HepG2 (cell line): ENCODE results near the gene CISD1. TPM values are rescaled to one million over a fixed set of nuclear protein-coding genes. Genes with fewer than 3 reads are reported as not detected.

Experiments
- ATAC-seq: fragments of 200-7000 bp; cut with Tn5 transposase; 3 replicates; pipeline ENCODE4 v1.9.1; 2020; ENCODE audit warnings: mild to moderate bottlenecking, moderate library complexity
- BruUV-seq: library from RNA; stranded (reverse); fragments of 400-500 nt; replicated peaks from 2 replicates; lab custom pipeline; 2021; lab: Mats Ljungman, UMichigan
- CTCF ChIA-PET: fragments of 300-600 bp; formaldehyde crosslinking; extraction: SDS; loops from one replicate; lab custom pipeline; 2021; ENCODE audit warnings: low total read pairs, inconsistent platforms, low intra/inter-chr PET ratio; lab: Yijun Ruan, JAX
- POLR2A ChIA-PET: fragments of 350-600 bp; sonication (Branson Sonifier 250); formaldehyde crosslinking; loops from one replicate; lab custom pipeline; 2020; ENCODE audit warnings: antibody characterized with exemption, inconsistent platforms; lab: Yijun Ruan, JAX
- DNase-seq: peaks from one replicate; pipeline ENCODE4 v3.0.0-alpha.2; 2015; ENCODE audit warnings: low spot score
- FAIRE-seq: peaks from 3 replicates; lab custom pipeline; 2011; peaks lifted over from hg19 to GRCh38; lab: Jason Lieb, UNC
- H2AFZ ChIP-seq: one replicate; pipeline ENCODE4 v1.6.1; 2011; ENCODE audit warnings: low read length, inconsistent platforms
- H3K27ac ChIP-seq: fragments of 300-600 bp; 3 replicates; pipeline ENCODE4 v1.8.0; 2011; ENCODE audit warnings: mixed run types, mild to moderate bottlenecking, mixed read lengths, low read length, inconsistent platforms; ENCODE audit not compliant: insufficient read depth; ENCODE audit errors: extremely low read length
- H3K27me3 ChIP-seq, 2 experiments: fragments of 200-600 bp in 1 of 2; 2 replicates in 1 of 2; 3 replicates in 1 of 2; pipeline versions ENCODE4 v1.6.0 to v1.8.0; 2011; ENCODE audit warnings: low read length in 2 of 2, mild to moderate bottlenecking in 2 of 2, moderate library complexity in 2 of 2, inconsistent platforms in 1 of 2; ENCODE audit not compliant: insufficient read depth in 2 of 2, control insufficient read depth in 1 of 2
- H3K36me3 ChIP-seq, 2 experiments: fragments of 200-600 bp in 1 of 2; replicated peaks in 1 of 2; 2 replicates in 1 of 2; 3 replicates in 1 of 2; pipeline versions ENCODE4 v1.5.1 to v1.8.0; 2011; ENCODE audit warnings: low read length in 2 of 2, inconsistent platforms in 1 of 2; ENCODE audit not compliant: insufficient read depth in 2 of 2, control insufficient read depth in 1 of 2
- H3K4me1 ChIP-seq: 2 replicates; pipeline ENCODE4 v1.5.1; 2012; ENCODE audit warnings: low read length, inconsistent platforms; ENCODE audit not compliant: insufficient read depth
- H3K4me2 ChIP-seq: 2 replicates; pipeline ENCODE4 v1.6.0; 2011; ENCODE audit warnings: low read depth, low read length, inconsistent platforms
- H3K4me3 ChIP-seq, 3 experiments: fragments of 200-600 bp in 1 of 3; sonication (generic), shearing (Covaris generic) in 1 of 3; replicated peaks in 1 of 3; 2 replicates each; pipeline ENCODE4 v1.5.1; 2011 to 2016; ENCODE audit warnings: low read length in 3 of 3, inconsistent platforms in 2 of 3, low read depth in 2 of 3, mild to moderate bottlenecking in 2 of 3, control low read depth in 1 of 3, mixed read lengths in 1 of 3; ENCODE audit not compliant: insufficient read depth in 1 of 3
- H3K79me2 ChIP-seq: one replicate; pipeline ENCODE4 v1.6.1; 2011; ENCODE audit warnings: low read length, inconsistent platforms; ENCODE audit not compliant: insufficient read depth
- H3K9ac ChIP-seq: 2 replicates; pipeline ENCODE4 v1.6.0; 2011; ENCODE audit warnings: mild to moderate bottlenecking, low read depth, low read length, inconsistent platforms; ENCODE audit not compliant: insufficient read depth
- H3K9me3 ChIP-seq: 2 replicates; pipeline ENCODE4 v1.5.1; 2012; ENCODE audit warnings: mild to moderate bottlenecking, low read length
- H4K20me1 ChIP-seq: 2 replicates; pipeline ENCODE4 v1.6.0; 2011; ENCODE audit warnings: inconsistent platforms, mild to moderate bottlenecking, low read length, moderate library complexity; ENCODE audit not compliant: insufficient read depth
- ELF4 ChIP-seq: sonication (generic); formaldehyde crosslinking; IDR thresholded peaks from 2 replicates; pipeline ENCODE4 v1.5.0; 2020; ENCODE audit warnings: missing genetic modification reagents, mild to moderate bottlenecking, moderate library complexity, borderline replicate concordance
- FOXK1 ChIP-seq: sonication (generic); formaldehyde crosslinking; IDR thresholded peaks from 2 replicates; pipeline ENCODE4 v1.4.0; 2020; ENCODE audit warnings: low read depth, missing genetic modification reagents, borderline replicate concordance
- HMGA1 ChIP-seq: sonication (generic); formaldehyde crosslinking; conservative IDR thresholded peaks from 2 replicates; pipeline ENCODE4 v1.4.0; 2020; ENCODE audit warnings: missing genetic modification reagents
- HNRNPH1 ChIP-seq: fragments of 200-400 bp; formaldehyde crosslinking; optimal IDR thresholded peaks from 2 replicates; pipeline ENCODE3; 2017; ENCODE audit warnings: mild to moderate bottlenecking, low read depth, low read length
- KAT8 ChIP-seq: IDR thresholded peaks from 2 replicates; pipeline ENCODE4 v1.6.1; 2016; ENCODE audit warnings: missing genetic modification reagents, missing compliant biosample characterization
- KLF11 ChIP-seq: IDR thresholded peaks from 2 replicates; pipeline ENCODE4 v1.6.1; 2016; ENCODE audit warnings: missing compliant biosample characterization
- NR2C2 ChIP-seq: sonication (generic); formaldehyde crosslinking; IDR thresholded peaks from 2 replicates; pipeline ENCODE4 v1.4.0; 2020; ENCODE audit warnings: missing genetic modification reagents, mild to moderate bottlenecking, moderate library complexity, borderline replicate concordance
- RAD51 ChIP-seq: fragments of 450-650 bp; IDR thresholded peaks from 2 replicates; pipeline ENCODE4 v1.6.1; 2016; ENCODE audit warnings: borderline replicate concordance
- SALL2 ChIP-seq: sonication (generic); formaldehyde crosslinking; IDR thresholded peaks from 2 replicates; pipeline ENCODE4 v1.8.1; 2023; ENCODE audit warnings: mild to moderate bottlenecking, missing genetic modification reagents, inconsistent platforms
- SOX13 ChIP-seq, 3 experiments: fragments of 450-650 bp in 1 of 3; sonication (generic) in 1 of 3; formaldehyde crosslinking in 1 of 3; IDR thresholded peaks in 2 of 3; conservative IDR thresholded peaks in 1 of 3; 2 replicates each; pipeline versions ENCODE4 v1.5.0 to v1.6.1; 2016 to 2020; ENCODE audit warnings: antibody characterized with exemption in 1 of 3, mild to moderate bottlenecking in 1 of 3, missing compliant biosample characterization in 1 of 3, missing genetic modification reagents in 1 of 3, moderate library complexity in 1 of 3
- SOX5 ChIP-seq: IDR thresholded peaks from 2 replicates; pipeline ENCODE4 v1.6.1; 2016; ENCODE audit warnings: borderline replicate concordance
- TEAD3 ChIP-seq: optimal IDR thresholded peaks from 2 replicates; pipeline ENCODE3; 2016; ENCODE audit warnings: borderline replicate concordance
- ZBTB7B ChIP-seq: sonication (generic); formaldehyde crosslinking; IDR thresholded peaks from 2 replicates; pipeline ENCODE4 v1.4.0; 2020; ENCODE audit warnings: missing genetic modification reagents
- ZFAT ChIP-seq: sonication (generic); formaldehyde crosslinking; conservative IDR thresholded peaks from 2 replicates; pipeline ENCODE4 v1.8.1; 2023; ENCODE audit warnings: missing genetic modification reagents, inconsistent platforms
- ZFP1 ChIP-seq: IDR thresholded peaks from 2 replicates; pipeline ENCODE4 v1.6.1; 2016
- ZNF230 ChIP-seq: sonication (generic); formaldehyde crosslinking; IDR thresholded peaks from 2 replicates; pipeline ENCODE4 v1.4.0; 2020; ENCODE audit warnings: mild to moderate bottlenecking, missing genetic modification reagents
- ZNF264 ChIP-seq: sonication (generic); formaldehyde crosslinking; IDR thresholded peaks from 2 replicates; pipeline ENCODE4 v1.4.0; 2020; ENCODE audit warnings: missing genetic modification reagents
- WGBS: methylation state at CpG from one replicate; pipeline ENCODE4 v1.1.6; 2017; ENCODE audit warnings: low lambda C conversion rate; 5-methylcytosine and 5-hydroxymethylcytosine counted together
- in situ Hi-C: cut with HindIII; loops from 2 replicates; pipeline ENCODE4 v1.10.0; 2017; ENCODE audit warnings: low pct_unique_long_range_greater_than_20kb; ENCODE audit not compliant: extremely low pct_ligation_motif_present
- intact Hi-C: fragments of 100-400 bp; cut with micrococcal nuclease; formaldehyde crosslinking; loops from one replicate; pipeline ENCODE4 v1.10.0; 2022; ENCODE audit not compliant: unreplicated experiment
- polyA plus RNA-seq, 8 experiments: library from polyadenylated mRNA; depleted of rRNA in 3 of 8; stranded (reverse) in 7 of 8; unstranded in 1 of 8; fragments of >200 nt; fragmentation: Illumina TruSeq in 4 of 8; extraction: Trizol in 4 of 8; gene quantifications; 2 replicates each; pipeline versions ENCODE4 v1.2.1 to v1.2.3, GENCODE V29; 2011 to 2016; ENCODE audit warnings: low read depth in 4 of 8, missing spikeins in 1 of 8, mixed read lengths in 1 of 8; ENCODE audit not compliant: insufficient read depth in 1 of 8
- total RNA-seq, 5 experiments: library from RNA; depleted of rRNA; stranded (reverse); fragments of >200 nt; fragmentation: Illumina TruSeq; extraction: Trizol; gene quantifications; 2 replicates each; pipeline ENCODE4 v1.2.3, GENCODE V29; 2016; ENCODE audit warnings: low read depth in 1 of 5
- TF ChIP-seq, protein P1 (sequence below): sonication (generic); formaldehyde crosslinking; IDR thresholded peaks from 2 replicates; pipeline ENCODE4 v1.5.1; 2020; ENCODE audit warnings: missing genetic modification reagents, mild to moderate bottlenecking, borderline replicate concordance
- TF ChIP-seq, protein P2 (sequence below): sonication (generic); formaldehyde crosslinking; IDR thresholded peaks from 2 replicates; pipeline ENCODE4 v1.4.0; 2020; ENCODE audit warnings: missing genetic modification reagents
- TF ChIP-seq, protein P3 (sequence below): sonication (generic); formaldehyde crosslinking; conservative IDR thresholded peaks from 2 replicates; pipeline ENCODE4 v1.4.0; 2020; ENCODE audit warnings: mild to moderate bottlenecking, missing genetic modification reagents, moderate library complexity

Gene CISD1
- total and polyA plus RNA-seq, 2 of the 13 experiments (the other 11 are each of a cell fraction or from before 2014, with no cell fraction given): 63.4 to 78.9 TPM

DNA sequence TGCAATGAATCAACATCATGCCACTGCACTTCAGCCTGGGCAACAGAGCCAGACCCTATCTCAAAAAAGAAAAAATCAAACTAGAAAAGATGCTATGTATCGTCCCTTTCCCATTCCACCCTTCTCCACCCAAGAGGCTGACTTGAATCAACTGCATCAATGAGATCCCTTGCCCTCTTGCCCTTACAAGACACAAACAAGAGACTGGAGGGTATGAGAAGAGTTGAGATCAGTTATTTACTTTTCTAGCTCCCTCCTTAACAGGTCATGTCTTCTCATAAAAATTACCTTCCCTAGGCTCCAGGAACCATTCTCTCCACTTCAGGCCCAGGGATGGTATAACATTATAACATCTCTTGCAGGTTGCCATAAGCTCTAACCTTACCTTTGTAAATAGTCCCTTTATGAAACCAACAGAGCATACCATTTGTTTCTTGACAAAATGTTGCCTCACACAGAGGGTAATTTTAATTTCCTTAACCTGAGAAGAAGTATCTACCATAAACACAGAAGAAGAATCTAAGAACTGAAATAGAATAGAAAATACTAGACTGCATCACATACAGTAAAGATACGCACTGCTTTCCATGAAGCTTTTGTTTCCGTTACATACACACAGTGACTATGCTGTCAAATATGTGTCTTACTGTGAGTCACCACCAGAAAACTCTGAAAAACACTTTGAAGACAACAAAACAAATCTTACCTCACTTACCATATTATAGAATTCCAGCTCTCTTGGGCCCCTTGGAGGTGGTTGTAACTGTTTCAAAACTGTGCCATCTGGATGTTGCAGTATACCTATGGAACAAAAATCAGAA lies 31.7 kb upstream of the CISD1 start:
- Histone ChIP-seq H2AFZ (no peak overlapping the region), H3K9ac (no peak overlapping the region), H4K20me1 (no peaks in the 10 kb centered on the region), H3K9me3 (no peaks in the 10 kb centered on the region), H3K36me3 (peaks cover 0 to 12% of the 10 kb centered on the region in 2 experiments; a peak in 1 of 5 replicates), H3K27ac (peak overlapping the region; percentile 5), H3K4me1 (peaks cover 55% of the 10 kb centered on the region), H3K4me3 (no peak overlapping the region), H3K27me3 (no peaks in the 10 kb centered on the region), H3K79me2 (peaks cover 26% of the 10 kb centered on the region), H3K4me2 (no peak overlapping the region)
- in situ Hi-C loops: no loop called here
- no peak for FAIRE-seq
- BruUV-seq: TSS peak; percentile 37
- 79% methylated on average over 3 of the region's 3 CpGs for WGBS
- ChIA-PET POLR2A (interaction anchor here (4.0 kb wide), 1 partner anchor 31 kb away, joined by 33 read pairs; the partner anchor contains the start of genes CISD1 and IPMK), CTCF (no interaction called here)
- intact Hi-C loops: no loop called here
- DNase-seq: peak; percentile 78
- ATAC-seq: peak; percentile 80
- TF ChIP-seq TEAD3 (peak; percentile 75), SOX5 (peak; percentile 89; the same call in 1 of the 2 replicates), ZNF264 (CRISPR knock-in tag) (no peak), SALL2 (CRISPR knock-in tag) (no peak), HMGA1 (CRISPR knock-in tag) (no peak), FOXK1 (CRISPR knock-in tag) (peak; percentile 40; the same call in 1 of the 2 replicates), ZBTB7B (CRISPR knock-in tag) (no peak), NR2C2 (CRISPR knock-in tag) (no peak), RAD51 (no peak), SOX13 (IDR thresholded peaks at IDR 0.05) (0 out of 2 replicates have a peak, but pooled peaks have one; percentile 52), SOX13 (CRISPR knock-in tag; conservative IDR thresholded peaks at IDR 0.05 in 1 of 2, IDR thresholded peaks at IDR 0.05 in 1 of 2) (peak in 1 of 2 experiments; percentile 86; a peak in 2 of 4 replicates), KAT8 (CRISPR knock-in tag) (0 out of 2 replicates have a peak, but pooled peaks have one; percentile 33), KLF11 (CRISPR knock-in tag) (no peak), ZFP1 (no peak), ZFAT (CRISPR knock-in tag) (no peak), HNRNPH1 (no peak), ZNF230 (CRISPR knock-in tag) (no peak), ELF4 (CRISPR knock-in tag) (no peak)
- TF ChIP-seq, protein P1, sequence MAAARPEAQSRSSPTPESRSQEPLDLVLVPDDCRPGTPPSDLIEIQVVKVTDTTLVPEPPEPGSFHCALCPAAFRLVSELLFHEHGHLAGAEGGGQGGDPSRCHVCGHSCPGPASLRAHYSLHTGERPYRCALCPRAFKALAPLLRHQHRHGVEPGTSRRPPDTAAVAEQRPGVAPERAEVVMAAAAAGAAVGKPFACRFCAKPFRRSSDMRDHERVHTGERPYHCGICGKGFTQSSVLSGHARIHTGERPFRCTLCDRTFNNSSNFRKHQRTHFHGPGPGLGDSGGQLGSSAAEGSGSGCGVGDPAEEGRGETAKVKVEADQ (CRISPR knock-in tag): no peak
- TF ChIP-seq, protein P2, sequence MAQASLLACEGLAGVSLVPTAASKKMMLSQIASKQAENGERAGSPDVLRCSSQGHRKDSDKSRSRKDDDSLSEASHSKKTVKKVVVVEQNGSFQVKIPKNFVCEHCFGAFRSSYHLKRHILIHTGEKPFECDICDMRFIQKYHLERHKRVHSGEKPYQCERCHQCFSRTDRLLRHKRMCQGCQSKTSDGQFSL (CRISPR knock-in tag): no peak
- TF ChIP-seq, protein P3, sequence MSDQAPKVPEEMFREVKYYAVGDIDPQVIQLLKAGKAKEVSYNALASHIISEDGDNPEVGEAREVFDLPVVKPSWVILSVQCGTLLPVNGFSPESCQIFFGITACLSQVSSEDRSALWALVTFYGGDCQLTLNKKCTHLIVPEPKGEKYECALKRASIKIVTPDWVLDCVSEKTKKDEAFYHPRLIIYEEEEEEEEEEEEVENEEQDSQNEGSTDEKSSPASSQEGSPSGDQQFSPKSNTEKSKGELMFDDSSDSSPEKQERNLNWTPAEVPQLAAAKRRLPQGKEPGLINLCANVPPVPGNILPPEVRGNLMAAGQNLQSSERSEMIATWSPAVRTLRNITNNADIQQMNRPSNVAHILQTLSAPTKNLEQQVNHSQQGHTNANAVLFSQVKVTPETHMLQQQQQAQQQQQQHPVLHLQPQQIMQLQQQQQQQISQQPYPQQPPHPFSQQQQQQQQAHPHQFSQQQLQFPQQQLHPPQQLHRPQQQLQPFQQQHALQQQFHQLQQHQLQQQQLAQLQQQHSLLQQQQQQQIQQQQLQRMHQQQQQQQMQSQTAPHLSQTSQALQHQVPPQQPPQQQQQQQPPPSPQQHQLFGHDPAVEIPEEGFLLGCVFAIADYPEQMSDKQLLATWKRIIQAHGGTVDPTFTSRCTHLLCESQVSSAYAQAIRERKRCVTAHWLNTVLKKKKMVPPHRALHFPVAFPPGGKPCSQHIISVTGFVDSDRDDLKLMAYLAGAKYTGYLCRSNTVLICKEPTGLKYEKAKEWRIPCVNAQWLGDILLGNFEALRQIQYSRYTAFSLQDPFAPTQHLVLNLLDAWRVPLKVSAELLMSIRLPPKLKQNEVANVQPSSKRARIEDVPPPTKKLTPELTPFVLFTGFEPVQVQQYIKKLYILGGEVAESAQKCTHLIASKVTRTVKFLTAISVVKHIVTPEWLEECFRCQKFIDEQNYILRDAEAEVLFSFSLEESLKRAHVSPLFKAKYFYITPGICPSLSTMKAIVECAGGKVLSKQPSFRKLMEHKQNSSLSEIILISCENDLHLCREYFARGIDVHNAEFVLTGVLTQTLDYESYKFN (CRISPR knock-in tag): 0 out of 2 replicates have a peak, but pooled peaks have one; percentile 13
